OCI-LY7 (cell line): ENCODE results near the gene FOXD2.

ENCODE experiments used
- EZH2phosphoT487 ChIP-seq: fragments of 200-600 bp; sonication (generic); IDR thresholded peaks from 2 replicates; pipeline ENCODE4 v1.6.1; 2018; ENCODE audit warnings: low read depth, borderline replicate concordance, mild to moderate bottlenecking, mixed run types, antibody characterized with exemption, low read length, moderate library complexity, mixed read lengths
- TF ChIP-seq, protein P1 (sequence below): fragments of 200-600 bp; sonication (generic); conservative IDR thresholded peaks from 2 replicates; pipeline ENCODE4 v1.5.1; 2014; ENCODE audit warnings: mild to moderate bottlenecking, antibody characterized with exemption, low read length, moderate library complexity, mixed read lengths

- TF ChIP-seq, protein P1, sequence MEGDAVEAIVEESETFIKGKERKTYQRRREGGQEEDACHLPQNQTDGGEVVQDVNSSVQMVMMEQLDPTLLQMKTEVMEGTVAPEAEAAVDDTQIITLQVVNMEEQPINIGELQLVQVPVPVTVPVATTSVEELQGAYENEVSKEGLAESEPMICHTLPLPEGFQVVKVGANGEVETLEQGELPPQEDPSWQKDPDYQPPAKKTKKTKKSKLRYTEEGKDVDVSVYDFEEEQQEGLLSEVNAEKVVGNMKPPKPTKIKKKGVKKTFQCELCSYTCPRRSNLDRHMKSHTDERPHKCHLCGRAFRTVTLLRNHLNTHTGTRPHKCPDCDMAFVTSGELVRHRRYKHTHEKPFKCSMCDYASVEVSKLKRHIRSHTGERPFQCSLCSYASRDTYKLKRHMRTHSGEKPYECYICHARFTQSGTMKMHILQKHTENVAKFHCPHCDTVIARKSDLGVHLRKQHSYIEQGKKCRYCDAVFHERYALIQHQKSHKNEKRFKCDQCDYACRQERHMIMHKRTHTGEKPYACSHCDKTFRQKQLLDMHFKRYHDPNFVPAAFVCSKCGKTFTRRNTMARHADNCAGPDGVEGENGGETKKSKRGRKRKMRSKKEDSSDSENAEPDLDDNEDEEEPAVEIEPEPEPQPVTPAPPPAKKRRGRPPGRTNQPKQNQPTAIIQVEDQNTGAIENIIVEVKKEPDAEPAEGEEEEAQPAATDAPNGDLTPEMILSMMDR = no peak
- no peak for TF ChIP-seq EZH2phosphoT487
These were observed 1.4 kb downstream of the FOXD2 start for GRCh38 chr1:47439017-47439818.
